OCI-LY7 (cell line): ENCODE data around the gene GPS1. TPM values are rescaled to one million over a fixed set of nuclear protein-coding genes. Genes with fewer than 3 reads are reported as not detected.

Experiments
- BruUV-seq: library from RNA; stranded (reverse); fragments of 400-500 nt; replicated peaks from 2 replicates; lab custom pipeline; 2021; lab: Mats Ljungman, UMichigan
- CTCF ChIA-PET: fragments of 300-600 bp; sonication (Branson Sonifier 250); formaldehyde crosslinking; loops from one replicate; lab custom pipeline; 2022; ENCODE audit warnings: antibody characterized with exemption; ENCODE audit not compliant: unreplicated experiment; lab: Charles Lee
- POLR2A ChIA-PET: fragments of 300-600 bp; sonication (Branson Sonifier 250); formaldehyde crosslinking; loops from one replicate; lab custom pipeline; 2022; ENCODE audit warnings: antibody characterized with exemption; lab: Charles Lee
- DNase-seq: peaks from one replicate; pipeline ENCODE4 v3.0.0-alpha.2; 2015; ENCODE audit warnings: low spot score
- H2AFZ ChIP-seq: fragments of 200-600 bp; sonication (generic), shearing (Covaris generic); 2 replicates; pipeline ENCODE4 v1.6.1; 2014; ENCODE audit warnings: mild to moderate bottlenecking, antibody characterized with exemption, low read length, moderate library complexity
- H3K27ac ChIP-seq: fragments of 200-600 bp; sonication (generic); 2 replicates; pipeline ENCODE4 v1.5.1; 2014; ENCODE audit warnings: mixed run types, low read depth, mild to moderate bottlenecking, moderate library complexity, low read length, inconsistent platforms; ENCODE audit not compliant: poor library complexity, severe bottlenecking
- H3K36me3 ChIP-seq: fragments of 200-600 bp; sonication (generic); 2 replicates; pipeline ENCODE4 v1.6.1; 2014; ENCODE audit warnings: mild to moderate bottlenecking, antibody characterized with exemption, low read length, moderate library complexity, mixed read lengths; ENCODE audit not compliant: insufficient read depth
- H3K4me1 ChIP-seq: fragments of 200-600 bp; sonication (generic); 2 replicates; pipeline ENCODE4 v1.5.1; 2014; ENCODE audit warnings: mild to moderate bottlenecking, low read length; ENCODE audit not compliant: insufficient read depth, poor library complexity, severe bottlenecking
- H3K4me2 ChIP-seq: fragments of 200-600 bp; sonication (generic); 2 replicates; pipeline ENCODE4 v1.6.1; 2014; ENCODE audit warnings: mild to moderate bottlenecking, low read length
- H3K4me3 ChIP-seq: fragments of 200-600 bp; sonication (generic); 2 replicates; pipeline ENCODE4 v1.5.1; 2014; ENCODE audit warnings: mild to moderate bottlenecking, low read depth, low read length; ENCODE audit not compliant: poor library complexity, severe bottlenecking
- H3K79me2 ChIP-seq: fragments of 200-600 bp; sonication (generic); 2 replicates; pipeline ENCODE4 v1.6.1; 2016; ENCODE audit warnings: low read depth, mild to moderate bottlenecking, low read length, moderate library complexity, mixed read lengths; ENCODE audit not compliant: insufficient read depth
- H3K9me2 ChIP-seq: fragments of 200-600 bp; sonication (generic); 2 replicates; pipeline ENCODE4 v1.6.1; 2016; ENCODE audit warnings: mild to moderate bottlenecking, low read length, mixed read lengths; ENCODE audit not compliant: insufficient read depth
- H3K9me3 ChIP-seq: fragments of 200-600 bp; sonication (generic); 2 replicates; pipeline ENCODE4 v1.6.1; 2014; ENCODE audit warnings: mild to moderate bottlenecking, mixed run types, low read length, mixed read lengths
- H4K20me1 ChIP-seq: fragments of 200-600 bp; sonication (generic); 2 replicates; pipeline ENCODE4 v1.6.1; 2014; ENCODE audit warnings: mild to moderate bottlenecking, antibody characterized with exemption, low read length, moderate library complexity, mixed read lengths; ENCODE audit not compliant: insufficient read depth
- CTCF ChIP-seq: fragments of 200-600 bp; sonication (generic); conservative IDR thresholded peaks from 2 replicates; pipeline ENCODE4 v1.5.1; 2014; ENCODE audit warnings: mild to moderate bottlenecking, antibody characterized with exemption, low read length, moderate library complexity, mixed read lengths
- EZH2phosphoT487 ChIP-seq: fragments of 200-600 bp; sonication (generic); IDR thresholded peaks from 2 replicates; pipeline ENCODE4 v1.6.1; 2018; ENCODE audit warnings: low read depth, borderline replicate concordance, mild to moderate bottlenecking, mixed run types, antibody characterized with exemption, low read length, moderate library complexity, mixed read lengths
- intact Hi-C: fragments of 100-400 bp; cut with micrococcal nuclease; formaldehyde crosslinking; loops from one replicate; pipeline ENCODE4 v1.10.0; 2022; ENCODE audit not compliant: unreplicated experiment
- total RNA-seq, 2 experiments: library from RNA; depleted of rRNA in 1 of 2; stranded (reverse); fragments of >200 nt in 1 of 2; shearing (Covaris generic) in 1 of 2; gene quantifications; 2 replicates each; pipeline ENCODE4 v1.2.3, GENCODE V29; 2014 to 2022

GPS1 gene
- total RNA-seq, 2 experiments from 2014 or later: 133 to 169 TPM

DNA sequence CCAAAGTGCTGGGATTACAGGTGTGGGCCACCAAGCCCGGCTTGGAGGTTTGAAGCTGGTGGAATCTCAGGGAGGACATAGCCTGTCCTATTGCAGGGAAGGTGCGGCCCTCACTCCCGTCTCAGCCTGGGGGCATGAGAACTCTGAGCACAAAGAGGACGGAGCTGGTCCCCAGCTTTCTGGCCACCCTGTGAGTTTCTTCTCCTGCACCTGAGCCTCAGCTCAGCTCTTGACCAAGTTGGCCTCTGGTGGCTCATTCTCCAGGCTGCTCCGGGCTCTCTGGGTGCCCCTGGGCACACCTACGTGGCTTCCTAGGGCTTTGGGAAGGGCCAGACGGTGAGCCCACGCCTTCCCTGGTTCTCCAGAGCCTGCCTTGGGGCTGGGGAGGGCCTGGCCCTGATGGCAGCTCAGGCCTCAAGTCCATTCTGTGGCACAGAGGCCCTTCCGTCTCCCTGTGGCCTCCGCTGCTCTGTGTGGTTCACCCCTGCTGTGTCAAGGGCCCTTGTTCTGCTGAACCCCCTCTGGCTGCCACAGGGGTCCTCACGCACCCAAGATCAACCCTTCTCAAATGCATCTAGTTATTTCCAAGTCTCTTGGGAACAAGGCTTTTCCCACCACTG is 53.2 kb downstream of the GPS1 start:
- CTCF ChIA-PET: no interaction called here
- no peak for DNase-seq
- Histone ChIP-seq H3K4me1 (peaks cover 57% of the 10 kb centered on the region), H3K79me2 (no peaks in the 10 kb centered on the region), H3K9me2 (no peaks in the 10 kb centered on the region), H3K27ac (no peak overlapping the region), H3K9me3 (no peaks in the 10 kb centered on the region), H2AFZ (no peak overlapping the region), H4K20me1 (no peaks in the 10 kb centered on the region), H3K4me3 (no peak overlapping the region), H3K4me2 (peak overlapping the region; percentile 70), H3K36me3 (no peaks in the 10 kb centered on the region)
- BruUV-seq: no TSS peak
- POLR2A ChIA-PET: interaction anchor here (2.5 kb wide), 1 partner anchor 67 kb away, joined by 9 read pairs; the partner anchor contains the start of gene DCXR
- intact Hi-C loops: loop anchor here (5.0 kb wide), 1 partner anchor 138 kb away; no protein-coding TSS in a partner anchor
- TF ChIP-seq EZH2phosphoT487 (no peak), CTCF (no peak)

DNA sequence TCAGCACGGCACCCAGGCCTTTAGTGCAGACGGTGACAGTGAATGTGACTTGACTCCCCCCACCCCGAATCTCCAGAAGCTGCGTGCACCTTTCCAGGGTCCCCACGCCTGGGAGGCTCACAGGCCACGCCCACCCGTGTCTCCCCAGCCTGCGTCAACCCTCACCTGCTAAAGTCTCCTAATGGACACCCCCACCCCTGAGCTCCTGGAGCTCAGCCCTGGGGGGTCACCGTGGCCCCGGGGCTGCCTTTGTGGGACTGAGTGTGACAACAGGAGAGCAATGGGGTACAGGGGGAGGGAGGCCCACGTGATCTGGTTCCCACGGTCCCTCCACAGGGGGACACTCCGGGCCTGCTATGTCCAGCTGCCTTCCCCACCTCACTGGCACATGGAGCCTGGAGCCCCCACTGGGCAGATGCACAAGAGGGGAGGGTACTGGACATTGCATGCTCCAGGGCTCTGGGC is 53.8 kb downstream of the GPS1 start:
- intact Hi-C loops: no loop called here
- peak; percentile 24 for DNase-seq
- H3K9me2 ChIP-seq: no peaks in the 10 kb centered on the region
- no peaks in the 10 kb centered on the region for H3K9me3 ChIP-seq
- no peaks in the 10 kb centered on the region for H3K36me3 ChIP-seq
- H4K20me1 ChIP-seq: no peaks in the 10 kb centered on the region
- peak overlapping the region; percentile 70 for H3K4me2 ChIP-seq
- ChIA-PET CTCF (no interaction called here), POLR2A (interaction anchor here (1.0 to 2.5 kb wide), 3 partner anchors 19 to 68 kb away, joined by 3 to 9 read pairs (median 4); partner anchors contain the start of gene DCXR)
- H3K79me2 ChIP-seq: no peaks in the 10 kb centered on the region
- peaks cover 52% of the 10 kb centered on the region for H3K4me1 ChIP-seq
- peak overlapping the region; percentile 58 for H3K4me3 ChIP-seq
- TF ChIP-seq EZH2phosphoT487 (no peak), CTCF (no peak)
- peak overlapping the region; percentile 62 for H3K27ac ChIP-seq
- H2AFZ ChIP-seq: no peak overlapping the region
- no TSS peak for BruUV-seq
